ENCODE data around the gene CDH4. TPM values are rescaled to one million over a fixed set of nuclear protein-coding genes. Genes with fewer than 3 reads are reported as not detected.

CDH4 gene
- total RNA-seq, 2 donors from 2014 or later, result not detected

DNA sequence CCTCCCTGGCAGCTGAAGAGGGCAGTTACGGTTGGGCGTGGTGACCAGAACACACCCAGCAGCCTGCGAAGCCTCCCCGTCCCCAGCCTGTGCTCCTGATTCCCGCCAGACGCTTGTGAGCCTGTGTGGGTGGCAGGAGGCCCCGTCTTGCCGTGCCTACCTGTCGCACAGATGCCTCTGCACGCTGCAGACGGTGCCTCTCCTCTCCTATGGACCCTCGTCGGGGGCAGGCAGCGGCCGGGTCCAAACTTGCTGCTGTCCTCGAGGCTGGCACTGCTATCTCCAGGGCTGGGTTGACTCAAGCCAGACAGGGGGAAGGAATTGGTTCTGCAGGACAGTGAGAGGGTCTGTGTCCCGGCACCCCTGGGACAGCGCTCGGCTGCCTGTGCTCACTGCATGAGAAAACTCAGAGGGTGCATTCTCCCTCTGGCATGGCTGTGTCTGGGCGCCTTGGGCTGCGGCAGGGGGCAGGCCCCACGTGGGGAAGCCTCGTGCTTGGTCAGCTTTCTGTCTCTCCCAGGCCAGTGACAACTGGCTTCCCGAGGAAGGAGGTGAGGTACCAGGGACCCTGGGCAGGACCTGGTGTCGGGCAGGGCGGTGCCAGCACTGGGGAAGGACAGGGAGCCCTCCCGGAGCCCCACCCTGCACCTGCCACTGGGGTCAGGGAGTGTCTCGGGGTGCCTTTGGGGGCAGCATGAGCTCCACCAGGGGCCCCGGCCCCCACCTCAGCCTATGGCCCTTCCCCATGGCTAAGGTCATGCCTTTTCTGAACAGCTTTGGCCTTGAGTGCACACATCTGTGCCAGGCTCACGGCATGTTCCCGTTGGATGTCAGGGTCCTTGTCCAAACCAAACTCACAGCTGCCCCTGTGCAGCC, 686.1 kb downstream of the CDH4 start:
- Histone ChIP-seq H3K4me3 (no peak overlapping the region), H3K27me3 (replicated peaks; ENCODE audit: insufficient read depth) (no peaks in the 10 kb centered on the region), H3K4me1 (ENCODE audit: control insufficient read depth in 1 of 2, low read depth in 2 of 2) (no peaks in the 10 kb centered on the region), H3K36me3 (no peaks in the 10 kb centered on the region), H3K9me3 (no peaks in the 10 kb centered on the region), H3K27ac (no peak overlapping the region)
- ATAC-seq (ENCODE audit: insufficient number of reproducible peaks, low FRiP score, low read depth) (no peak), DNase-seq (ENCODE audit: low spot score) (no peak)
- TF ChIP-seq, protein P1, sequence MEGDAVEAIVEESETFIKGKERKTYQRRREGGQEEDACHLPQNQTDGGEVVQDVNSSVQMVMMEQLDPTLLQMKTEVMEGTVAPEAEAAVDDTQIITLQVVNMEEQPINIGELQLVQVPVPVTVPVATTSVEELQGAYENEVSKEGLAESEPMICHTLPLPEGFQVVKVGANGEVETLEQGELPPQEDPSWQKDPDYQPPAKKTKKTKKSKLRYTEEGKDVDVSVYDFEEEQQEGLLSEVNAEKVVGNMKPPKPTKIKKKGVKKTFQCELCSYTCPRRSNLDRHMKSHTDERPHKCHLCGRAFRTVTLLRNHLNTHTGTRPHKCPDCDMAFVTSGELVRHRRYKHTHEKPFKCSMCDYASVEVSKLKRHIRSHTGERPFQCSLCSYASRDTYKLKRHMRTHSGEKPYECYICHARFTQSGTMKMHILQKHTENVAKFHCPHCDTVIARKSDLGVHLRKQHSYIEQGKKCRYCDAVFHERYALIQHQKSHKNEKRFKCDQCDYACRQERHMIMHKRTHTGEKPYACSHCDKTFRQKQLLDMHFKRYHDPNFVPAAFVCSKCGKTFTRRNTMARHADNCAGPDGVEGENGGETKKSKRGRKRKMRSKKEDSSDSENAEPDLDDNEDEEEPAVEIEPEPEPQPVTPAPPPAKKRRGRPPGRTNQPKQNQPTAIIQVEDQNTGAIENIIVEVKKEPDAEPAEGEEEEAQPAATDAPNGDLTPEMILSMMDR (IDR thresholded peaks at IDR 0.05), result no peak

DNA sequence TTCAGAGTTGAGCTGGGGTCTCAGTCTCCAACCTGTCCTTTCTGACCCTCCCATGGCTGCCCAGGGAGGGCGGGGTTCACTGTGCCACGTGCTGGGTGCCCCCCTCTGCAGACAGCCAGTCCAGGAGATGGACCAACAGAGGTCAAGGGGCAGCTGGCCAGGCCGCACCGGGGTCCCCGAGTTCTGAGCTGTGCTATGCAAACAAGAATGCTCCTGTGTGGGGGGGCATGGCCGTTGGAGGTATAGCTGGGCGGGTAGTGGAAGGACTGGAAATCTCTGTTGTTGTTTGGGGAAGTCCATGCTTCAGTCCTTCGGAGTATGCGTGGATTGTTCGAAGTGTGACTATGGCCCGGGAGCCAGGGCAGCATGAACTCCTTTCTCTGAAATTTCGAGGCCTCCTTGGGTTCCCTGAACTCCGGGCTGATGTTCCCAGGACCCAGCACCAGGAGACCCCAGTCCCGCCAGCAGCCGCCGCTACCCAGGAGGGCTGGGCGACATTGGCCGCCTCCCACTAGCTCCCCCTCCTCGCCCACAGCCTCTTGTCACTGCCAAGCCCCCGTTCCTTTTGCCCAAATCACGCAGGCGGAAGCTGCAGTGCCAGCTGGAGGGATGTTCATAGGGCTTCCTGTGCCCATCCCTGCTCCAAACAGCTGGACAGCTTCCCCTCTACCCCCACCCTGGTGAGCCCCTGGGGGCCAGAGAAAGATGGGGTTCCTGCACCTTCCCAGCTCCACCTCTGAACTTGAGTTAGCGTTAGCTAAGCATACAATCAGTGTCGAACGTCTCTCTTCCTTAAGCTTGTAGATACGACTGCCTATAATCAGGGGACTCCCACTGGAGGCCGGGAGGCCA, 687.0 kb downstream of the CDH4 start:
- Histone ChIP-seq H3K4me3 (no peak overlapping the region), H3K9me3 (no peaks in the 10 kb centered on the region), H3K27me3 (replicated peaks; ENCODE audit: insufficient read depth) (no peaks in the 10 kb centered on the region), H3K4me1 (ENCODE audit: control insufficient read depth in 1 of 2, low read depth in 2 of 2) (no peaks in the 10 kb centered on the region), H3K27ac (no peak overlapping the region), H3K36me3 (no peaks in the 10 kb centered on the region)
- DNase-seq (ENCODE audit: low spot score), result no peak
- TF ChIP-seq, protein P1 (IDR thresholded peaks at IDR 0.05), result no peak
- ATAC-seq (ENCODE audit: insufficient number of reproducible peaks, low FRiP score, low read depth), result no peak

- TF ChIP-seq, protein P1 (IDR thresholded peaks at IDR 0.05), result no peak
- H3K4me3 ChIP-seq, result no peak overlapping the region
- no peak for ATAC-seq (ENCODE audit: insufficient number of reproducible peaks, low FRiP score, low read depth)
- no peak for DNase-seq (ENCODE audit: low spot score)
- H3K9me3 ChIP-seq, result no peaks in the 10 kb centered on the region
- H3K27ac ChIP-seq, result no peak overlapping the region
- no peaks in the 10 kb centered on the region for H3K4me1 ChIP-seq (ENCODE audit: control insufficient read depth in 1 of 2, low read depth in 2 of 2)
- no peaks in the 10 kb centered on the region for H3K36me3 ChIP-seq
- no peaks in the 10 kb centered on the region for H3K27me3 ChIP-seq (replicated peaks; ENCODE audit: insufficient read depth)
Observed at GRCh38 chr20:61939691-61940360, 687.8 kb downstream of the CDH4 start.

- DNase-seq (ENCODE audit: low spot score) (no peak), ATAC-seq (ENCODE audit: insufficient number of reproducible peaks, low FRiP score, low read depth) (no peak)
- Histone ChIP-seq H3K4me1 (ENCODE audit: control insufficient read depth in 1 of 2, low read depth in 2 of 2) (no peaks in the 10 kb centered on the region), H3K27me3 (replicated peaks; ENCODE audit: insufficient read depth) (no peaks in the 10 kb centered on the region), H3K36me3 (no peaks in the 10 kb centered on the region), H3K4me3 (no peak overlapping the region), H3K27ac (no peak overlapping the region), H3K9me3 (no peaks in the 10 kb centered on the region)
- TF ChIP-seq, protein P1 (IDR thresholded peaks at IDR 0.05), result no peak
Observed at GRCh38 chr20:61940491-61940890, 688.4 kb downstream of the CDH4 start.
